Measurements from ENCODE around the gene FBXO7. TPM values are rescaled to one million over a fixed set of nuclear protein-coding genes. Genes with fewer than 3 reads are reported as not detected.

Gene FBXO7
- total RNA-seq, 2 donors from 2014 or later: 96.1 to 103 TPM

GRCh38 chr22:32499666-32500065, 25.1 kb downstream of the FBXO7 start:
- Mint-ChIP-seq H3K9me3 (no peaks in the 10 kb centered on the region), H3K27me3 (ENCODE audit: low read depth) (no peaks in the 10 kb centered on the region), H3K4me3 (no peak overlapping the region), H3K4me1 (ENCODE audit: low read depth) (no peaks in the 10 kb centered on the region), H3K27ac (no peak overlapping the region), H3K36me3 (ENCODE audit: insufficient read depth in 2 of 2) (peaks cover 10 to 20% of the 10 kb centered on the region in 2 donors)
- ATAC-seq (replicated peaks in 1 of 2) (no peak), DNase-seq (no peak)

GRCh38 chr22:32501836-32502752, 27.5 kb downstream of the FBXO7 start:
- ATAC-seq (replicated peaks in 1 of 2): peak in 1 of 2 donors; percentile 19
- Mint-ChIP-seq H3K36me3 (ENCODE audit: insufficient read depth in 2 of 2) (peaks cover 7 to 9% of the 10 kb centered on the region in 2 donors), H3K27ac (no peak overlapping the region), H3K27me3 (ENCODE audit: low read depth) (no peaks in the 10 kb centered on the region), H3K4me3 (no peak overlapping the region), H3K4me1 (ENCODE audit: low read depth) (no peaks in the 10 kb centered on the region), H3K9me3 (no peaks in the 10 kb centered on the region)
- no peak for DNase-seq

- ATAC-seq (replicated peaks in 1 of 2) (no peak), DNase-seq (no peak)
- H3K36me3 Mint-ChIP-seq (ENCODE audit: insufficient read depth in 2 of 2): no peaks in the 10 kb centered on the region
- no peak overlapping the region for H3K4me3 Mint-ChIP-seq
- H3K27ac Mint-ChIP-seq: no peak overlapping the region
- H3K9me3 Mint-ChIP-seq: no peaks in the 10 kb centered on the region
- no peaks in the 10 kb centered on the region for H3K27me3 Mint-ChIP-seq (ENCODE audit: low read depth)
- no peaks in the 10 kb centered on the region for H3K4me1 Mint-ChIP-seq (ENCODE audit: low read depth)
These were observed 34.4 kb downstream of the FBXO7 start for GRCh38 chr22:32509045-32509444.

- Mint-ChIP-seq H3K27me3 (ENCODE audit: low read depth) (no peaks in the 10 kb centered on the region), H3K27ac (no peak overlapping the region), H3K4me3 (no peak overlapping the region), H3K4me1 (ENCODE audit: low read depth) (no peaks in the 10 kb centered on the region), H3K36me3 (ENCODE audit: insufficient read depth in 2 of 2) (no peaks in the 10 kb centered on the region), H3K9me3 (no peaks in the 10 kb centered on the region)
- no peak for DNase-seq
- ATAC-seq (replicated peaks in 1 of 2): no peak
These were observed 36.7 kb downstream of the FBXO7 start for GRCh38 chr22:32511274-32511673.

GRCh38 chr22:32511776-32512175, 37.2 kb downstream of the FBXO7 start:
- Mint-ChIP-seq H3K9me3 (no peaks in the 10 kb centered on the region), H3K36me3 (ENCODE audit: insufficient read depth in 2 of 2) (no peaks in the 10 kb centered on the region), H3K4me1 (ENCODE audit: low read depth) (no peaks in the 10 kb centered on the region), H3K27me3 (ENCODE audit: low read depth) (no peaks in the 10 kb centered on the region), H3K27ac (no peak overlapping the region), H3K4me3 (no peak overlapping the region)
- no peak for ATAC-seq (replicated peaks in 1 of 2)
- no peak for DNase-seq

GRCh38 chr22:32512267-32512982, 37.8 kb downstream of the FBXO7 start:
- H3K4me1 Mint-ChIP-seq (ENCODE audit: low read depth): no peaks in the 10 kb centered on the region
- H3K4me3 Mint-ChIP-seq: no peak overlapping the region
- no peaks in the 10 kb centered on the region for H3K27me3 Mint-ChIP-seq (ENCODE audit: low read depth)
- H3K9me3 Mint-ChIP-seq: no peaks in the 10 kb centered on the region
- DNase-seq: no peak
- no peaks in the 10 kb centered on the region for H3K36me3 Mint-ChIP-seq (ENCODE audit: insufficient read depth in 2 of 2)
- ATAC-seq (replicated peaks in 1 of 2): no peak
- no peak overlapping the region for H3K27ac Mint-ChIP-seq

- ATAC-seq (replicated peaks in 1 of 2) (no peak), DNase-seq (no peak)
- Mint-ChIP-seq H3K36me3 (ENCODE audit: insufficient read depth in 2 of 2) (no peaks in the 10 kb centered on the region), H3K4me1 (ENCODE audit: low read depth) (no peaks in the 10 kb centered on the region), H3K4me3 (no peak overlapping the region), H3K9me3 (no peaks in the 10 kb centered on the region), H3K27me3 (ENCODE audit: low read depth) (no peaks in the 10 kb centered on the region), H3K27ac (no peak overlapping the region)
These were observed 40.5 kb downstream of the FBXO7 start for GRCh38 chr22:32515084-32515483.

- ATAC-seq (replicated peaks in 1 of 2): no peak
- Mint-ChIP-seq H3K4me3 (no peak overlapping the region), H3K9me3 (no peaks in the 10 kb centered on the region), H3K27me3 (ENCODE audit: low read depth) (no peaks in the 10 kb centered on the region), H3K36me3 (ENCODE audit: insufficient read depth in 2 of 2) (no peaks in the 10 kb centered on the region), H3K27ac (no peak overlapping the region), H3K4me1 (ENCODE audit: low read depth) (no peaks in the 10 kb centered on the region)
- no peak for DNase-seq
These were observed 42.9 kb downstream of the FBXO7 start for GRCh38 chr22:32517488-32517887.

- no peaks in the 10 kb centered on the region for H3K4me1 Mint-ChIP-seq (ENCODE audit: low read depth)
- no peak for DNase-seq
- ATAC-seq (replicated peaks in 1 of 2): no peak
- H3K4me3 Mint-ChIP-seq: no peak overlapping the region
- no peaks in the 10 kb centered on the region for H3K9me3 Mint-ChIP-seq
- no peak overlapping the region for H3K27ac Mint-ChIP-seq
- no peaks in the 10 kb centered on the region for H3K36me3 Mint-ChIP-seq (ENCODE audit: insufficient read depth in 2 of 2)
- H3K27me3 Mint-ChIP-seq (ENCODE audit: low read depth): no peaks in the 10 kb centered on the region
These were observed 43.3 kb downstream of the FBXO7 start for GRCh38 chr22:32517921-32518320.

- H3K4me3 Mint-ChIP-seq: no peak overlapping the region
- no peaks in the 10 kb centered on the region for H3K27me3 Mint-ChIP-seq (ENCODE audit: low read depth)
- H3K4me1 Mint-ChIP-seq (ENCODE audit: low read depth): no peaks in the 10 kb centered on the region
- no peak for ATAC-seq (replicated peaks in 1 of 2)
- H3K27ac Mint-ChIP-seq: no peak overlapping the region
- H3K36me3 Mint-ChIP-seq (ENCODE audit: insufficient read depth in 2 of 2): no peaks in the 10 kb centered on the region
- no peak for DNase-seq
- H3K9me3 Mint-ChIP-seq: no peaks in the 10 kb centered on the region
These were observed 43.8 kb downstream of the FBXO7 start for GRCh38 chr22:32518381-32518780.

GRCh38 chr22:32518848-32519247, 44.2 kb downstream of the FBXO7 start:
- H3K27me3 Mint-ChIP-seq (ENCODE audit: low read depth): no peaks in the 10 kb centered on the region
- H3K4me1 Mint-ChIP-seq (ENCODE audit: low read depth): no peaks in the 10 kb centered on the region
- DNase-seq (peak in 1 of 2 donors; percentile 5), ATAC-seq (replicated peaks in 1 of 2) (no peak)
- no peak overlapping the region for H3K27ac Mint-ChIP-seq
- no peaks in the 10 kb centered on the region for H3K9me3 Mint-ChIP-seq
- H3K4me3 Mint-ChIP-seq: no peak overlapping the region
- no peaks in the 10 kb centered on the region for H3K36me3 Mint-ChIP-seq (ENCODE audit: insufficient read depth in 2 of 2)

GRCh38 chr22:32520612-32521011, 46.0 kb downstream of the FBXO7 start:
- no peak overlapping the region for H3K4me3 Mint-ChIP-seq
- ATAC-seq (replicated peaks in 1 of 2): no peak
- no peaks in the 10 kb centered on the region for H3K36me3 Mint-ChIP-seq (ENCODE audit: insufficient read depth in 2 of 2)
- H3K27me3 Mint-ChIP-seq (ENCODE audit: low read depth): no peaks in the 10 kb centered on the region
- H3K4me1 Mint-ChIP-seq (ENCODE audit: low read depth): no peaks in the 10 kb centered on the region
- no peak for DNase-seq
- H3K9me3 Mint-ChIP-seq: no peaks in the 10 kb centered on the region
- no peak overlapping the region for H3K27ac Mint-ChIP-seq

GRCh38 chr22:32522237-32522636, 47.6 kb downstream of the FBXO7 start:
- no peak overlapping the region for H3K27ac Mint-ChIP-seq
- ATAC-seq (replicated peaks in 1 of 2) (no peak), DNase-seq (no peak)
- H3K4me1 Mint-ChIP-seq (ENCODE audit: low read depth): no peaks in the 10 kb centered on the region
- H3K9me3 Mint-ChIP-seq: no peaks in the 10 kb centered on the region
- no peaks in the 10 kb centered on the region for H3K27me3 Mint-ChIP-seq (ENCODE audit: low read depth)
- no peaks in the 10 kb centered on the region for H3K36me3 Mint-ChIP-seq (ENCODE audit: insufficient read depth in 2 of 2)
- H3K4me3 Mint-ChIP-seq: no peak overlapping the region

Data from activated T-cell treated with anti-CD3 and anti-CD28 coated beads, Interleukin-2, amount 50 U/mL, for 72 hours (primary cell).